NB4 (cell line): ENCODE data around the gene LILRB5.
"Not testable (repeated sequence)": the region's sequence is repeated elsewhere in the genome, so short reads cannot be mapped to it uniquely, and the experiment has no call there.

Source experiments
- CTCF ChIP-seq: IDR thresholded peaks from one replicate; pipeline ENCODE4 v1.5.1; 2012; ENCODE audit warnings: low read depth, low read length
- MYC ChIP-seq: IDR thresholded peaks from 2 replicates; pipeline ENCODE4 v1.6.1; 2011; ENCODE audit warnings: low read depth, low read length
- POLR2A ChIP-seq: IDR thresholded peaks from 2 replicates; pipeline ENCODE4 v1.6.1; 2011; ENCODE audit warnings: mild to moderate bottlenecking; ENCODE audit not compliant: insufficient read length; ENCODE audit errors: extremely low read depth

DNA sequence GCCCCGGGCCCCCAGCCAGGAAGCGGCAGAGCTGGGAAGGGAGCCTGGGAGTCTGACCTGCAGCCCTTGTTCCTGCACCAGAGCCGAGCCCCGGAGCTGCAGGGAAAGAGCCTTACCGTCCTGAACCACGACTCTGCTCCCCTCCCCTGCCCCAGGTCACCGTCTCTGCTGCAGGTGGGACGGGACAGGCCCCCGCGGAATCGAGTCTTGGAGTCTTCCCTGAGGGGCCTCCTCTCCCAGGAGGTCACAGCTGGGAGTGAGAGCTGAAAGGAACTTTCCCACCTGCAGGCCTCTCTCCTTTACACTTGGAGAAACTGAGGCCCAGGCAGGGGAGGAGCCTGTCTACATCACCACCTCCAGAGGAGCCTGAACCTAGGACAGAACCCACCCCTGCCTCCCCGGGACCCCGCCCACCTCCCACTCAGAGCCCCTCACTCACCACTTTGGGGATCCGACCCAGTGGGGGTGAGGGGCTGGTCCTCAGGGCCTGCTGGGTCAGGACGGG, 20.1 kb upstream of the LILRB5 start:
- not testable (repeated sequence) for TF ChIP-seq CTCF, POLR2A, MYC
